RPMI8226 (cell line): ENCODE measurements around the gene ETV7.

Source experiments
- DNase-seq: peaks from one replicate; pipeline ENCODE4 v3.0.0-alpha.2; 2015

The ETV7 gene

DNA sequence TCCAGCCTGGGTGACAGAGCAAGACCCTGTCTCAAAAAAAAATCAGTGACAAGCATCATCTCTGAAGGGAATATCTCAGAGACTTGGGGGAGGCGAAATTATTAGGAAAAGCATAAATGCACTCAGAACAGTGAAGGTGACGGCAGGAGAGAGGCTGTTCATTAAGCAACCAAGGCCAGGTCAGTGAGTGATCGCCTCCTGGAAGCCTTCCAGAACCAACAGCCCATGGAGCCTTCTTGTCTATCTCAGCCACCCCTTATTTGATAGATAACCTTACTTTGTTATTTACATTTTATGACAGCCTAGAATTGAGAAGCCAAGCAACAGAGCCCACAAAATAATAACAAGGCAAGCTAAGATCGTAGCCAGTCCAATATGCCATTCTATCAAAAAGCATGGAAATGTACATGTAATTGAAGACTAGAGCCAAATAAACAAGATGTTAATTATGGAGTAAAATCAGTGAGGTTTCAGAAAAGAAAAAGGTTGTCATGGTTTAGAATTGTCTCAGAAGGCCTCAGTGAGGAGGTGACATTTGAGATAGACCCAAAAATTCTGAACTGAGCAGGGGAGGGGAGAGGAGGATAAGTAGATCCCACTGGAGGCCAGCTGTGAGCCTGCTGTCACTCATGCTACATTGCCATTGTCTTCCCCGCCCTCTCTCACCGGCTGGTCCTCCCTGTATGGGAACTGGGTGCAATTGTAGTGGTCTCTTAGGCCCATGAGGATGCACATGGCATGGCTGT lies 68.6 kb downstream of the ETV7 start:
- DNase-seq, result no peak

DNA sequence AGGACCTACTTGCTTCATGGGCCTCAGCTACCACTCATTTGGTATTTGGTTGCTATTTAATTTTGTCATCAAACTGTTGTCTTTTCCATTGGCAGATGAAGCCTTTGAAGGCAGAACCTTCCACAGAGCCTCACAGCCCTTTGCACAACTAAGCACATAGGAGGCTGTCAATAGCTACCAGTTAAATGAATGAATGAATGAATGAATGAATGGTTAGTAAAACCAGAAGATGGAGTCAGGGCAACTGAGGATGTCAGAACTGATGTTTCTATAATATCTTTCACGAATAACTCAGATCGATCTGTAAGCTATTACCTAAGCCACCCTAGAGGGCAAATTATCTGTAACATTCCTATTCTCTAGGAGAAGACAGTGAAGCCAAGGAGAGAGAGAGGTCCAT lies 69.8 kb downstream of the ETV7 start:
- DNase-seq, result no peak
